Stimulated activated CD4-positive, alpha-beta T cell treated with anti-CD3 and anti-CD28 coated beads, Interleukin-15, amount 100 ng/mL, for 48 hours (primary cell): ENCODE results near the gene PRKCE.
"Not testable (repeated sequence)": the region's sequence is repeated elsewhere in the genome, so short reads cannot be mapped to it uniquely, and the experiment has no call there.

Experiments
- DNase-seq, 2 donors: peaks; one replicate each; pipeline ENCODE4 v3.0.0-alpha.2; 2020; ENCODE audit warnings: low read depth in 2 of 2

Gene PRKCE

GRCh38 chr2:45909171-45909565 is 257.7 kb downstream of the PRKCE start:
- no peak for DNase-seq

- DNase-seq, result no peak
Measured at GRCh38 chr2:45909677-45910191, 258.3 kb downstream of the PRKCE start.

- no peak for DNase-seq
Measured at GRCh38 chr2:45910473-45911060, 259.1 kb downstream of the PRKCE start.

GRCh38 chr2:45911538-45911937 is 260.1 kb downstream of the PRKCE start:
- DNase-seq, result no peak

GRCh38 chr2:45912109-45912508 is 260.6 kb downstream of the PRKCE start:
- DNase-seq, result no peak

GRCh38 chr2:45913539-45913938 is 262.1 kb downstream of the PRKCE start:
- no peak for DNase-seq

GRCh38 chr2:45915523-45915922 is 264.0 kb downstream of the PRKCE start:
- no peak for DNase-seq

DNA sequence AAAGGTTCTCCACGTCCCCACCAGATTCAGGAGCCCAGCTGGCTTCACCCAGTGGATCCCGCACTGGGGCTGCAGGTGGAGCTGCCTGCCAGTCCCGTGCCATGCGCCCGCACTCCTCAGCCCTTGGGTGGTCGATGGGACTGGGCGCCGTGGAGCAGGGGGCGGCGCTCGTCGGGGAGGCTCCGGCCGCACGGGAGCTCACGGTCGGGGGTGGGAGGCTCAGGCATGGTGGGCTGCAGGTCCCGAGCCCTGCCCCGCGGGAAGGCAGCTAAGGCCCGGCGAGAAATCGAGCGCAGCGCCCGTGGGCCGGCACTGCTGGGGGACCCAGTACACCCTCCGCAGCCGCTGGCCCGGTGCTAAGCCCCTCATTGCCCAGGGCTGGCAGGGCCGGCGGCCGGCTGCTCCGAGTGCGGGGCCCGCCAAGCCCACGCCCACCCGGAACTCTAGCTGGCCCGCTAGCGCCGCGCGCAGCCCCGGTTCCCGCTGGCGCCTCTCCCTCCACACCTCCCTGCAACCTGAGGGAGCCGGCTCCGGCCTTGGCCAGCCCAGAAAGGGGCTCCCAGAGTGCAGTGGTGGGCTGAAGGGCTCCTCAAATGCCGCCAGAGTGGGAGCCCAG is 266.2 kb downstream of the PRKCE start:
- DNase-seq, result not testable (repeated sequence)

DNA sequence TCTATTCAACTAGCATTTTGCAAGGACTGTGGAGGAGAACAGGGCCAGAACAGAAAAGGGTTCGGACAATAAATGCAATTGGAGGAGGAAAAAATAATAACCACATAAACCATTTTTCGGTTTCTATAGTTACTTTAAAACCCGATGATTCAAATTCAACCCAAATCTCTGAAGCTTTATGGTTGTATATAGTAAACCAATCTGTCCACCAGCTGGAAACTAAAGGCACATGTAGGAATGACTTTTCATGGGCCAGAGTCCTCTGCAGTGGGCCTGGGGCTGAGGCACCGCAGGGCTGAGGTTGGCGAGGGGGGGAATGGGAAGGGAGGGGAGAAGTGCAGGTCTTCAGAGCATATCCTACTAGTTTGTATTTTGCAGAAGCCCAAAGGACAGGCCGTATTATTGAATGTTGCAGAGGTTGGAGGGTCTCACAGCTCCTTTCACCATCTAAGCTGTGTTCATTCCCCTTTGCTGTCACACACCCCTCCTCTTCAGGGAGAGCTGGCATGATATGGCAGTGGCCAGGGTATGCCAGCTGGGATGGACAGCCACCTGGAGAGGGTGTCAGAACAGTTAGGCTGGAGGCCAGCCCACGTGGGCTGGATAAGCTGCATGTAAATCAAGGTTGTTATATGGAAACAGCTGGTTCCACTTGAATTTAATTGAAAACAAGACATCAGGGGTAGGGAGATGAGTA is 267.1 kb downstream of the PRKCE start:
- DNase-seq, result no peak

DNA sequence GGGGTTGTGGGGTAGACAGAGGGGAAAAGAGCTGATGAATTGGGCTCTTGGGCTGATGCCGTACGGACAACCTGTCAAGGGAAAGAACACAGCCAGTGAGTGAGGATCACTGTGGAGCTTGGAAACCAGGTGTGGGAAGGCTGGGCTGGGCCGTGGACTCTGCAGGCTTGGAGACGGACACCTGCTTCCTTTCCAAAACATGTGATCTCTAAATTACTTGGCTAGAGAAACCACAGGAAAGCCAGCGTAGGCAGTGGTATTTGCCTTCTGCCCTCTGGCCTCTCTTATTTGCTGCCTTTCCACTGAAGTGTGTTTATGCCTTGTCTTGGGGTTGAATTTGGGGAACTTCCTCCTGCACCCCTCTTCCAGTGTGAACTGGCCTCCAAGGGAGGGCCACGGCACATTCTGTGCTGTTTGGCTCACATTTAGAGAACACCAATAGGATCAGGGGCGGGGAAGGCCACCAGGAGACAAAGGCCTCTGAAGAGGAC is 267.7 kb downstream of the PRKCE start:
- DNase-seq, result no peak

DNA sequence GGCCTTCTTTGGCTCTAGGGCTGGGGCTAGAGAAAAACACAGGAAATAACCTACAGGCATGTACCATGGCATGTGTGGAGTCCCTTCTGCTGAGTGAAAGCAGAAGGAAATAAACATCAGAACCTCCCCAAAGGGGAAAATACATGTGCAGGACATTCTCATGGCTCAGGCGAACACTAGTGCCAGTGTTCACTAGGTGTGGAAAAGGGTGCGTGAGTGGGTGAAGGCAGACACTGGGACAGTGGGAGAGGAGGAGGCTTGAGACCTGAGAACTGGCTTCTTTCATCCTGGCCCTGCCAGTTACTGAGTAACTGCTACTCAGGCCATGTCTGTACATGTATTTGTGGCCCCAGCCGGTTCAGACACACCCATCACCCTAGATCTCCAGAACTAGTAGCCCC is 268.2 kb downstream of the PRKCE start:
- DNase-seq, result no peak

- no peak for DNase-seq
Measured at GRCh38 chr2:45921921-45922320, 270.4 kb downstream of the PRKCE start.

DNA sequence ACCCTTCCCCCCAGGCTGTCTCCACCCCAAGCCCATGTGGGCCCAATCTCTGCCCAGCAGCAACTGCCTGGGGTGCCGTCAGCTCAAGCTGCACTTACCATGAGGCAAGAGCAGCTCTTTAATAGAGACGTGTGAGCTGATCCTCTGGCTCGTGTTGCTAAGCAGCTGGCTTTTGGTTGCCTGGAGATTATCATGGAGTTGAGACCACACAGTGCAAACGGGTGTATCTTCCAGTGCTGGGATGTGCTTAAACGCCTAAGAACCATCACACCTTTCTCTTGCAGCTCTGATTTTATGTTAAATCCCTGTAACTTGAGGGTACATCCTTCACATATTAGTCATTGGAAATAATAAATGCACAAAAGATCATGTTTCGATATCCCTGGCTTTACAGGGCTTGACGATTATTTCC is 271.1 kb downstream of the PRKCE start:
- DNase-seq, result no peak

DNA sequence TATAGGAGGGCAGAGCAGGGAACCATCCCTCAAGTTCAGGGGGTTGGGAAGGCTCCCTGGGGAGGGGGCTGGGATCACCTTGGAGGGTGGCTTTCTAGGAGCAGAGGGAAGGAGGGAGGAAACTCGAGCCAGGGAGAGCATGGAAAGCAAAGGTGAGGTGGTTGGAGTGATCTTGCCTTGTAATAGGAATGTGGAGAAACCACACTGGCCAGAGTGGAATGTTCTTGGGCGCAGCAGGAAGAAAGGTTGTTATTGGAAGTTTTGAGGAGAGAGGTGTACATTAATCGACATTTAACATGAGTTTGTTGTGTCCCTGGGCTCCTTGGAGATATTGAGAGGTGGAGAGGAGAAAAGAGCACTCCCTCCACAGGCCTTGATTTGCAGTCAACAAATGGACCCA is 272.2 kb downstream of the PRKCE start:
- no peak for DNase-seq

DNA sequence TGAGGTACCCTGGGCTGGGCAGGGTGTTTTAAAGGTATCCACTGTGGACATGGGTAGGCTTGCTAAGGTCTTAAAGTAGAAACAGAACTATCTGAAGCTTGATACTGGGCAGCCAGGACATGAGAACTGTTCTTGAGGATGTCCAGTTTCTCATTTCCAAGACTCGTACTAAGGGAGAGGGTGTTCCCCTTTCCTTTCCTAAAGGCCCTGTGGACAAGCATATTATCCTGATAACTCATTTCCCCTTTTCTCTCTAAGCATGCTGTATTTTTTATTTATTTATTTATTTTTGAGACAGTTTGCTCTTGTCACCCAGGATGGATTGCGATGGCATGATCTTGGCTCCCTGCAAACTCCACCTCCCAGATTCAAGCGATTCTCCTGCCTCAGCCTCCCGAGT is 273.6 kb downstream of the PRKCE start:
- DNase-seq, result no peak

GRCh38 chr2:45925636-45926366 is 274.3 kb downstream of the PRKCE start:
- DNase-seq, result no peak

DNA sequence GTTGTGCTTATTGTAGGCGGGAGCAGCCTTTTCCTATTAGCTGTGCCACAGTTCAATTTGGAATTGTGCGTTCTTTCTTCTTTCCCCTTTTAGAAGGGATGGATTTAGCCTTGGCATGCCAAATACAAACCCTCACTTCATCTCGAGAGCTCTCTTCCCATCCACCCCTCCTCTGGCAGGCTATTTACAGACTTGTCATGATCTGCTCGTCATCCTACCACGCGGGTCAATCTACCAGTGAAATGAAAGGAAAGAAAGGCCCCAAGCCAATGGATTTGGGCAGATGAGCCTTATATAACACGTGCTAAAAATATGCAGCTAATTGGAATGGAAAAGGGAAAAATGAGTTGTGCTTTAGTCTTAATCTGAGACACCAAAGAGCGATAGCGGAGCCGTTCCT is 277.5 kb downstream of the PRKCE start:
- no peak for DNase-seq

GRCh38 chr2:45929674-45930395 is 278.4 kb downstream of the PRKCE start:
- no peak for DNase-seq

GRCh38 chr2:45930396-45930792 is 278.9 kb downstream of the PRKCE start:
- DNase-seq, result no peak

GRCh38 chr2:45932278-45932975 is 281.0 kb downstream of the PRKCE start:
- no peak for DNase-seq
